ENCODE measurements around the gene MBD6.

Gene MBD6

DNA sequence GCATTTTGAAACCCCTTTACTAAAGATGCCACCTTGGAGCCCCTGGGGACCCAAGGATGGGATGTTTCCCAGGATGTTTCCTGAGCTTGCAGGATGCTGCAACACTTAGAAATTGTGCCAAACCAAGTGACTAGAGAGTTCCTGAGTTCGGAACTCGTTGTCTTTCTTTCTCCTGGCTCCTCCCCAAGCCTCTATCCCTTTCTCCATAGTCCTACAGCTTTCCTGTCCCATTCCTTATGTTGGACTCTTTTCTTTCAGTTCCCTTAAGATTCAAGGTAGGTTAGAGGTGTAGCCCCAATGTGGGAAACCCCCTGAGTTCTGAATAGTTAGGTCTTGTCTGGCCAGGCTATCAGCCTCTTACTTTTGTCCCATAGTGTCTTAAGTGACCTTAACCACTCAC is 25.9 kb downstream of the MBD6 start:
- H3K36me3 ChIP-seq (replicated peaks; ENCODE audit: insufficient read depth, low read length): no peaks in the 10 kb centered on the region
- H3K9me2 ChIP-seq (replicated peaks; ENCODE audit: insufficient read depth, low read length): no peaks in the 10 kb centered on the region
- H3K4me1 ChIP-seq (ENCODE audit: low read length): peaks cover 10% of the 10 kb centered on the region; the same call in 1 of the 2 replicates
- peaks cover 25% of the 10 kb centered on the region for H3K27me3 ChIP-seq (replicated peaks; ENCODE audit: insufficient read depth, low read length)
- H3K4me3 ChIP-seq (ENCODE audit: low read length): no peak overlapping the region
- H3K27ac ChIP-seq (ENCODE audit: low read length): no peak overlapping the region
- no peak overlapping the region for H3K4me2 ChIP-seq (ENCODE audit: low read depth, low read length)
- no peak overlapping the region for H3K9ac ChIP-seq (ENCODE audit: low read length)
- DNase-seq: no peak
- H3K9me3 ChIP-seq (replicated peaks; ENCODE audit: insufficient read depth, low read length): no peaks in the 10 kb centered on the region
- no peaks in the 10 kb centered on the region for H3F3A ChIP-seq (ENCODE audit: insufficient read depth, low read length)
- no peaks in the 10 kb centered on the region for H4K20me1 ChIP-seq (ENCODE audit: insufficient read depth, low read length)
- H3K79me2 ChIP-seq (ENCODE audit: low read length): peaks cover 29% of the 10 kb centered on the region
- TF ChIP-seq EZH2 (optimal IDR thresholded peaks at IDR 0.05; ENCODE audit: low read depth, low read length): no peak
- no peak for TF ChIP-seq EZH2phosphoT487 (IDR thresholded peaks at IDR 0.05; ENCODE audit: low read length)
- TF ChIP-seq, protein P1, sequence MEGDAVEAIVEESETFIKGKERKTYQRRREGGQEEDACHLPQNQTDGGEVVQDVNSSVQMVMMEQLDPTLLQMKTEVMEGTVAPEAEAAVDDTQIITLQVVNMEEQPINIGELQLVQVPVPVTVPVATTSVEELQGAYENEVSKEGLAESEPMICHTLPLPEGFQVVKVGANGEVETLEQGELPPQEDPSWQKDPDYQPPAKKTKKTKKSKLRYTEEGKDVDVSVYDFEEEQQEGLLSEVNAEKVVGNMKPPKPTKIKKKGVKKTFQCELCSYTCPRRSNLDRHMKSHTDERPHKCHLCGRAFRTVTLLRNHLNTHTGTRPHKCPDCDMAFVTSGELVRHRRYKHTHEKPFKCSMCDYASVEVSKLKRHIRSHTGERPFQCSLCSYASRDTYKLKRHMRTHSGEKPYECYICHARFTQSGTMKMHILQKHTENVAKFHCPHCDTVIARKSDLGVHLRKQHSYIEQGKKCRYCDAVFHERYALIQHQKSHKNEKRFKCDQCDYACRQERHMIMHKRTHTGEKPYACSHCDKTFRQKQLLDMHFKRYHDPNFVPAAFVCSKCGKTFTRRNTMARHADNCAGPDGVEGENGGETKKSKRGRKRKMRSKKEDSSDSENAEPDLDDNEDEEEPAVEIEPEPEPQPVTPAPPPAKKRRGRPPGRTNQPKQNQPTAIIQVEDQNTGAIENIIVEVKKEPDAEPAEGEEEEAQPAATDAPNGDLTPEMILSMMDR (IDR thresholded peaks at IDR 0.05; ENCODE audit: low read length): no peak
- H2AFZ ChIP-seq (ENCODE audit: low read length): no peak overlapping the region

DNA sequence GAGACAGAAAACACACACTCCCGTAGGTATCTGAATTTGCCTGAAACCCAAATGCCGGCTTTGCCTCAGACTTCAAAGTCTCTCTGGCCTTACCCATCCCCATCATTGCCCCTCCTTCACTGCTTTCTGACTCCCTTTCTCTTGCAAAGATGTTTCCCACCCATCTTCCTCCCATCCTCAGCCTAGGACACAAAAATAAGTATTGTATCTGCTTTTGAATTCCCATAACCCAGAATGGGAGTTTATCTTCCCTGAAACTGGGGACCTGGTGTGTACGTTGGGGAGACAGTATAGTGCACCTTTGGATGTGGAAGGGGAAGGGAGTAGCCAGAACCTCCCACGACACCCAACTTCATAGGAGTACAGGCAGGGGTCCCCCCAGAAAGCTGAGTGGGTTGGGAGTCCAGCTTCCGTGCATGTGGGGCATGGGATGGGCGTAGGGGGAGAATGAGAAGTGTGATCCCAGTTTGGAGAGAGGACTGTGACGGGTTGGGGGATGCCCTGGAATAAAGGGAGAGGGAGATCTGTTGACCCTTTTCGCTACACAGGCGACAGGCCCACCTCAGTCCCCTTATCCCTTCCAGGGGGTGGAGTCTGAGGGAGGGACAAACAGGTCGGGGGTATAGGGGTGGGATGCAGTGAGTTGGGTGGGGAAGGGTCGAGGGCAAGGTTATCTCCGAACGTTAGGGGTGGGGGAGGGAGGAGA is 26.7 kb downstream of the MBD6 start:
- no peak overlapping the region for H3K9ac ChIP-seq (ENCODE audit: low read length)
- peak overlapping the region; percentile 80 for H2AFZ ChIP-seq (ENCODE audit: low read length)
- H3K4me3 ChIP-seq (ENCODE audit: low read length): peak overlapping the region; percentile 60

DNA sequence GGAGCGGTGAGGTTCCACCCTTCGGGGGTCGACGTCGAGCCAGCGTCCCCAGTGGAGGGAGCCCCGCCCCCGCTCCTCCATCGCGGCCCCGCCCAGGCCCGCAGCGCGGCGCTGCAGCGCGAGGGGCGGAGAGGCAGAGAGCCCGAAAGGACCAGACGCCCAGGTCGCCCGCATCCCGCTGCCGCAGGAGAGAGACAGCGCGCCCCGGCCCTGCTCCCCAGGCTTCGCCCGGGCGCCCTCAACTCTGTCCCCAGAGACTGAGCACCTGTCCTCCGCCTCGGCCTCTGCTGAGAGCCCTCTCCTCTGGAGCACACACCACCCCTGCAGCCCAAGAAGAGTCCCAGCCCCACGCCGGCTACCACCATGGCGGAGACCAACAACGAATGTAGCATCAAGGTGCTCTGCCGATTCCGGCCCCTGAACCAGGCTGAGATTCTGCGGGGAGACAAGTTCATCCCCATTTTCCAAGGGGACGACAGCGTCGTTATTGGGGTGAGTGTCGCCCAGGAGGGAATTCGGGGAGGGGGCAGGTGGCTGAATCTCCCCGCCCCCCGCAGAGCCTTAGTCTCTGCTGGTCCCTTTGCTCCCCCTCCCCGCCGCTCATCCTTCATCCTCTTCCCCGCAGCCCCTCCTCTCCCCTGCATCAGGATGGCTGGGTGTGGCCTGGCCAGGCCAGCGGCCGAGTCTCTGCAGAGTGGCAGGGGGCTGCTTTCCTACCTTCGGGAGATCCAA is 27.5 kb downstream of the MBD6 start, which contains the start of gene KIF5A:
Gene KIF5A (plus strand): TSS at position 136 of the 732 bp plus-strand sequence. CDS start 228 bp downstream, at position 364.
- H3K27ac ChIP-seq (ENCODE audit: low read length): no peak within 1 kb of the TSS
- no peaks in the 10 kb centered on the region for H3K36me3 ChIP-seq (replicated peaks; ENCODE audit: insufficient read depth, low read length)
- H3K4me2 ChIP-seq (ENCODE audit: low read depth, low read length): peak within 1 kb of the TSS; percentile 95
- peaks cover 19% of the 10 kb centered on the region for H3K79me2 ChIP-seq (ENCODE audit: low read length)
- peaks cover 25% of the 10 kb centered on the region for H3K27me3 ChIP-seq (replicated peaks; ENCODE audit: insufficient read depth, low read length)
- DNase-seq: peak; percentile 43
- peak within 1 kb of the TSS; percentile 60 for H3K4me3 ChIP-seq (ENCODE audit: low read length)
- TF ChIP-seq, protein P1 (IDR thresholded peaks at IDR 0.05; ENCODE audit: low read length): peak; percentile 8; the same call in 1 of the 2 replicates
- no peak for TF ChIP-seq EZH2phosphoT487 (IDR thresholded peaks at IDR 0.05; ENCODE audit: low read length)
- H3F3A ChIP-seq (ENCODE audit: insufficient read depth, low read length): no peaks in the 10 kb centered on the region
- peaks cover 10% of the 10 kb centered on the region; the same call in 1 of the 2 replicates for H3K4me1 ChIP-seq (ENCODE audit: low read length)
- no peaks in the 10 kb centered on the region for H3K9me2 ChIP-seq (replicated peaks; ENCODE audit: insufficient read depth, low read length)
- H2AFZ ChIP-seq (ENCODE audit: low read length): peak within 1 kb of the TSS; percentile 80
- no peaks in the 10 kb centered on the region for H3K9me3 ChIP-seq (replicated peaks; ENCODE audit: insufficient read depth, low read length)
- H4K20me1 ChIP-seq (ENCODE audit: insufficient read depth, low read length): no peaks in the 10 kb centered on the region
- no peak within 1 kb of the TSS for H3K9ac ChIP-seq (ENCODE audit: low read length)

More for the DNA sequence above, 26.7 kb downstream of the MBD6 start:
- Histone ChIP-seq H3K9me2 (replicated peaks; ENCODE audit: insufficient read depth, low read length) (no peaks in the 10 kb centered on the region), H3K36me3 (replicated peaks; ENCODE audit: insufficient read depth, low read length) (no peaks in the 10 kb centered on the region), H3K79me2 (ENCODE audit: low read length) (peaks cover 25% of the 10 kb centered on the region), H3K9me3 (replicated peaks; ENCODE audit: insufficient read depth, low read length) (no peaks in the 10 kb centered on the region), H4K20me1 (ENCODE audit: insufficient read depth, low read length) (no peaks in the 10 kb centered on the region), H3K27me3 (replicated peaks; ENCODE audit: insufficient read depth, low read length) (peaks cover 25% of the 10 kb centered on the region), H3K4me2 (ENCODE audit: low read depth, low read length) (peak overlapping the region; percentile 95), H3K27ac (ENCODE audit: low read length) (no peak overlapping the region), H3K4me1 (ENCODE audit: low read length) (peaks cover 10% of the 10 kb centered on the region; the same call in 1 of the 2 replicates), H3F3A (ENCODE audit: insufficient read depth, low read length) (no peaks in the 10 kb centered on the region)
- TF ChIP-seq EZH2 (optimal IDR thresholded peaks at IDR 0.05; ENCODE audit: low read depth, low read length): no peak
- TF ChIP-seq, protein P1 (IDR thresholded peaks at IDR 0.05; ENCODE audit: low read length): no peak
- DNase-seq: no peak

All from MM.1S (cell line).